Loucy (cell line): ENCODE data around the gene STUM.

ENCODE experiments used
- H2AFZ ChIP-seq: fragments of 200-600 bp; sonication (generic); 2 replicates; pipeline ENCODE4 v1.6.0; 2016; ENCODE audit warnings: antibody characterized with exemption, mild to moderate bottlenecking, low read length, moderate library complexity
- H3F3A ChIP-seq: fragments of 200-600 bp; 2 replicates; pipeline ENCODE4 v1.6.0; 2016; ENCODE audit warnings: antibody characterized with exemption, low read depth, mild to moderate bottlenecking
- H3K27me3 ChIP-seq: fragments of 200-600 bp; sonication (generic); 2 replicates; pipeline ENCODE4 v1.6.1; 2014; ENCODE audit warnings: low read length, mild to moderate bottlenecking; ENCODE audit not compliant: insufficient read depth, poor library complexity, severe bottlenecking
- H3K36me3 ChIP-seq: fragments of 200-600 bp; sonication (generic); 2 replicates; pipeline ENCODE4 v1.6.1; 2016; ENCODE audit warnings: low read length; ENCODE audit not compliant: insufficient read depth
- H3K4me1 ChIP-seq: fragments of 200-600 bp; sonication (generic); 2 replicates; pipeline ENCODE4 v1.5.1; 2014; ENCODE audit warnings: low read length, mild to moderate bottlenecking; ENCODE audit not compliant: insufficient read depth, poor library complexity, severe bottlenecking
- H3K4me2 ChIP-seq: fragments of 200-600 bp; sonication (generic); 2 replicates; pipeline ENCODE4 v1.6.0; 2014; ENCODE audit warnings: antibody characterized with exemption, low read length, low read depth, mild to moderate bottlenecking; ENCODE audit not compliant: poor library complexity, severe bottlenecking
- H3K4me3 ChIP-seq: fragments of 200-600 bp; sonication (generic); 2 replicates; pipeline ENCODE4 v1.5.1; 2014; ENCODE audit warnings: low read length, mild to moderate bottlenecking, mixed read lengths; ENCODE audit not compliant: poor library complexity, severe bottlenecking
- H3K79me2 ChIP-seq: fragments of 200-600 bp; sonication (generic); 2 replicates; pipeline ENCODE4 v1.6.1; 2014; ENCODE audit warnings: low read length; ENCODE audit not compliant: insufficient read depth
- H3K9ac ChIP-seq: fragments of 200-600 bp; sonication (generic); 2 replicates; pipeline ENCODE4 v1.6.0; 2014; ENCODE audit warnings: mild to moderate bottlenecking, low read depth, low read length, moderate library complexity; ENCODE audit not compliant: poor library complexity, severe bottlenecking
- H3K9me2 ChIP-seq: fragments of 200-600 bp; sonication (generic); replicated peaks from 2 replicates; pipeline ENCODE4 v1.6.1; 2016; ENCODE audit warnings: low read depth, low read length, mixed read lengths
- H3K9me3 ChIP-seq: fragments of 200-600 bp; sonication (generic); 2 replicates; pipeline ENCODE4 v1.6.1; 2014; ENCODE audit warnings: mild to moderate bottlenecking, antibody characterized with exemption, low read length, low read depth; ENCODE audit not compliant: insufficient read depth
- H4K20me1 ChIP-seq: fragments of 200-600 bp; sonication (generic); 2 replicates; pipeline ENCODE4 v1.6.0; 2014; ENCODE audit warnings: antibody characterized with exemption, low read length, mild to moderate bottlenecking; ENCODE audit not compliant: insufficient read depth, poor library complexity, severe bottlenecking
- EZH2phosphoT487 ChIP-seq: fragments of 200-600 bp; IDR thresholded peaks from 2 replicates; pipeline ENCODE4 v1.6.1; 2018; ENCODE audit warnings: antibody characterized with exemption, mild to moderate bottlenecking, moderate library complexity, borderline replicate concordance
- TF ChIP-seq, protein P1 (sequence below): fragments of 200-600 bp; sonication (generic); conservative IDR thresholded peaks from 2 replicates; pipeline ENCODE4 v1.5.1; 2014; ENCODE audit warnings: mild to moderate bottlenecking, antibody characterized with exemption, low read length

The STUM gene

GRCh38 chr1:226643177-226643576, 94.6 kb downstream of the STUM start:
- Histone ChIP-seq H4K20me1 (no peaks in the 10 kb centered on the region), H3K4me1 (peaks cover 13% of the 10 kb centered on the region), H3K4me3 (no peak overlapping the region), H3F3A (no peaks in the 10 kb centered on the region), H2AFZ (no peak overlapping the region), H3K4me2 (peak overlapping the region; percentile 0), H3K9ac (peak overlapping the region; percentile 3), H3K79me2 (no peaks in the 10 kb centered on the region), H3K36me3 (peaks cover 87% of the 10 kb centered on the region; the same call in 1 of the 2 replicates), H3K9me3 (no peaks in the 10 kb centered on the region), H3K27me3 (no peaks in the 10 kb centered on the region), H3K9me2 (no peaks in the 10 kb centered on the region)
- TF ChIP-seq, protein P1, sequence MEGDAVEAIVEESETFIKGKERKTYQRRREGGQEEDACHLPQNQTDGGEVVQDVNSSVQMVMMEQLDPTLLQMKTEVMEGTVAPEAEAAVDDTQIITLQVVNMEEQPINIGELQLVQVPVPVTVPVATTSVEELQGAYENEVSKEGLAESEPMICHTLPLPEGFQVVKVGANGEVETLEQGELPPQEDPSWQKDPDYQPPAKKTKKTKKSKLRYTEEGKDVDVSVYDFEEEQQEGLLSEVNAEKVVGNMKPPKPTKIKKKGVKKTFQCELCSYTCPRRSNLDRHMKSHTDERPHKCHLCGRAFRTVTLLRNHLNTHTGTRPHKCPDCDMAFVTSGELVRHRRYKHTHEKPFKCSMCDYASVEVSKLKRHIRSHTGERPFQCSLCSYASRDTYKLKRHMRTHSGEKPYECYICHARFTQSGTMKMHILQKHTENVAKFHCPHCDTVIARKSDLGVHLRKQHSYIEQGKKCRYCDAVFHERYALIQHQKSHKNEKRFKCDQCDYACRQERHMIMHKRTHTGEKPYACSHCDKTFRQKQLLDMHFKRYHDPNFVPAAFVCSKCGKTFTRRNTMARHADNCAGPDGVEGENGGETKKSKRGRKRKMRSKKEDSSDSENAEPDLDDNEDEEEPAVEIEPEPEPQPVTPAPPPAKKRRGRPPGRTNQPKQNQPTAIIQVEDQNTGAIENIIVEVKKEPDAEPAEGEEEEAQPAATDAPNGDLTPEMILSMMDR = no peak

DNA sequence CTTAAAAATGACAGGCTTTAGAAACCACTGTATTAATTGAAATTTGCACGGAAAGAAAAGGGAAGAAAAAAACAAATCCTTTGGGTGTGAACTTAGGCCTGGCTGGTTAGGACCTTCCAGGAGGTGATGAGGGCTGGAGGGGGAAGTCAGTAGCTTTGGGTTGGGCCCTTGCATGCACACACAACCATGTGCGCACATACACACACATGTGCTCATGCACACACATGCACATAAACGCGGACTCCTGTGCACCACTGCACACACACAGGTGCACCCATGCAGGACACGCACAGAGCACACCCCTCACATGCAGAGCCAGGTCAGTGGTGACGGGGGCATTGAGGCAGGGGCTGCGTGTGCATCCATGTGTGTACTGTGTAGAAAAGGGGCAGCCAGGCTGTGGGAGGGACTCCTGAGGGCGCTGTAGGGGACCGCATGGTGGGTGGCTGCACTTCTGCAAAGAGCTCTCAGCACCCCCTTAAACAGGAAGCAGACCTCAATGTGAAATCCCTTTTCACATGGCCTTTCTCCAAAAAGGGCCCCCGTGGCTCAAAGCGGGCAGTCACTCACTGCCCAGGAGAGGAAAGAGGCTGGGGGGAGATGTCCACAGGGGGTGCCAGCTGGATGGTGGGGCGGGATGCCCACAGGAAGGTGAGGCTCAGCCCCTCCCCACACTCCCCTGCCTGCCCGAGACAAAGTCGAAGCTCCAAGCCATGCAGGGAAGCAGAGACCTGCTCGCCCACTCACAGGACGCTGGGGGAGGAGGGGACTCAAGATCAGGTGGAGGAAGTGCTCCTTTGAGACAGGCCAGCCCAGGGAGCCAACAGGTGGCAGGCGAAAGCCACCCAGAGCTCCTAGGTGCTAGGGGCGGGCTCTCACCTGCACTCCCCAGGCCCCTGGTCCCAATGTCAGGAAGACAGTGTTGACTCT, 95.3 kb downstream of the STUM start:
- H3K9me2 ChIP-seq = no peaks in the 10 kb centered on the region
- peaks cover 87% of the 10 kb centered on the region; the same call in 1 of the 2 replicates for H3K36me3 ChIP-seq
- H3K4me2 ChIP-seq = peak overlapping the region; percentile 0
- peaks cover 13% of the 10 kb centered on the region for H3K4me1 ChIP-seq
- H3K79me2 ChIP-seq = peaks cover 6% of the 10 kb centered on the region; the same call in 1 of the 2 replicates
- no peak overlapping the region for H2AFZ ChIP-seq
- H3K9me3 ChIP-seq = no peaks in the 10 kb centered on the region
- no peaks in the 10 kb centered on the region for H4K20me1 ChIP-seq
- H3F3A ChIP-seq = no peaks in the 10 kb centered on the region
- H3K9ac ChIP-seq = no peak overlapping the region
- TF ChIP-seq, protein P1 = no peak
- no peak for TF ChIP-seq EZH2phosphoT487
- H3K27me3 ChIP-seq = no peaks in the 10 kb centered on the region
- no peak overlapping the region for H3K4me3 ChIP-seq

GRCh38 chr1:226644541-226645176, 96.1 kb downstream of the STUM start:
- peaks cover 85% of the 10 kb centered on the region; the same call in 1 of the 2 replicates for H3K36me3 ChIP-seq
- peaks cover 12% of the 10 kb centered on the region; the same call in 1 of the 2 replicates for H3K79me2 ChIP-seq
- H3K4me2 ChIP-seq = no peak overlapping the region
- H3K4me1 ChIP-seq = peaks cover 13% of the 10 kb centered on the region
- no peaks in the 10 kb centered on the region for H3K9me2 ChIP-seq
- no peak overlapping the region for H3K9ac ChIP-seq
- H3K9me3 ChIP-seq = no peaks in the 10 kb centered on the region
- H3F3A ChIP-seq = no peaks in the 10 kb centered on the region
- no peak overlapping the region for H2AFZ ChIP-seq
- no peaks in the 10 kb centered on the region for H4K20me1 ChIP-seq
- TF ChIP-seq, protein P1 = no peak
- no peak for TF ChIP-seq EZH2phosphoT487
- no peak overlapping the region for H3K4me3 ChIP-seq
- no peaks in the 10 kb centered on the region for H3K27me3 ChIP-seq
